ENCODE results near the gene DUSP22. TPM values are rescaled to one million over a fixed set of nuclear protein-coding genes. Genes with fewer than 3 reads are reported as not detected.

Gene DUSP22
- total RNA-seq, 3 donors from 2014 or later: 27.5 to 80.6 (median 29.1) TPM

GRCh38 chr6:306641-307061 lies 14.4 kb downstream of the DUSP22 start:
- Histone ChIP-seq H3K36me3 (ENCODE audit: low read depth) (no peaks in the 10 kb centered on the region), H3K4me1 (ENCODE audit: low read depth) (no peaks in the 10 kb centered on the region), H3K4me3 (no peak overlapping the region), H3K9me3 (peaks cover 6% of the 10 kb centered on the region)
- ATAC-seq: no peak
- no peak for TF ChIP-seq CTCF (IDR thresholded peaks at IDR 0.05)
- intact Hi-C loops (cut with DNase I, micrococcal nuclease): no loop called here
- no peak for DNase-seq

- no peaks in the 10 kb centered on the region for H3K4me1 ChIP-seq (ENCODE audit: low read depth)
- DNase-seq (no peak), ATAC-seq (no peak)
- no peaks in the 10 kb centered on the region for H3K36me3 ChIP-seq (ENCODE audit: low read depth)
- intact Hi-C loops (cut with DNase I, micrococcal nuclease): no loop called here
- no peak overlapping the region for H3K4me3 ChIP-seq
- peaks cover 7% of the 10 kb centered on the region for H3K9me3 ChIP-seq
- no peak for TF ChIP-seq CTCF (IDR thresholded peaks at IDR 0.05)
Measured at GRCh38 chr6:307065-307814, 15.0 kb downstream of the DUSP22 start.

- Histone ChIP-seq H3K9me3 (peaks cover 6% of the 10 kb centered on the region), H3K4me3 (no peak overlapping the region), H3K36me3 (ENCODE audit: low read depth) (no peaks in the 10 kb centered on the region), H3K4me1 (ENCODE audit: low read depth) (no peaks in the 10 kb centered on the region)
- intact Hi-C loops (cut with DNase I, micrococcal nuclease): no loop called here
- no peak for TF ChIP-seq CTCF (IDR thresholded peaks at IDR 0.05)
- ATAC-seq: no peak
- DNase-seq: no peak
Measured at GRCh38 chr6:307874-308273, 15.6 kb downstream of the DUSP22 start.

GRCh38 chr6:308307-308706 lies 16.0 kb downstream of the DUSP22 start:
- TF ChIP-seq CTCF (IDR thresholded peaks at IDR 0.05): no peak
- ATAC-seq (no peak), DNase-seq (no peak)
- H3K4me1 ChIP-seq (ENCODE audit: low read depth): no peaks in the 10 kb centered on the region
- no peaks in the 10 kb centered on the region for H3K36me3 ChIP-seq (ENCODE audit: low read depth)
- no peak overlapping the region for H3K4me3 ChIP-seq
- intact Hi-C loops (cut with DNase I, micrococcal nuclease): no loop called here
- H3K9me3 ChIP-seq: peaks cover 4% of the 10 kb centered on the region

- DNase-seq (no peak), ATAC-seq (no peak)
- Histone ChIP-seq H3K9me3 (peaks cover 4% of the 10 kb centered on the region), H3K36me3 (ENCODE audit: low read depth) (no peaks in the 10 kb centered on the region), H3K4me3 (no peak overlapping the region), H3K4me1 (ENCODE audit: low read depth) (no peaks in the 10 kb centered on the region)
- intact Hi-C loops (cut with DNase I, micrococcal nuclease): no loop called here
- TF ChIP-seq CTCF (IDR thresholded peaks at IDR 0.05): no peak
Measured at GRCh38 chr6:308768-309167, 16.5 kb downstream of the DUSP22 start.

Data from mucosa of descending colon (tissue), 3 donors.